Pons (tissue), 1 donor: ENCODE data around the gene SORCS2.
"Not testable (repeated sequence)": the region's sequence is repeated elsewhere in the genome, so short reads cannot be mapped to it uniquely, and the experiment has no call there.

ENCODE experiments used
- DNase-seq: peaks from one replicate; pipeline ENCODE4 v3.0.0-alpha.2; 2016; ENCODE audit warnings: low spot score

SORCS2 gene

GRCh38 chr4:7200801-7201200, 8.5 kb downstream of the SORCS2 start:
- no peak for DNase-seq

- DNase-seq = no peak
Measured at GRCh38 chr4:7201420-7202305, 9.3 kb downstream of the SORCS2 start.

DNA sequence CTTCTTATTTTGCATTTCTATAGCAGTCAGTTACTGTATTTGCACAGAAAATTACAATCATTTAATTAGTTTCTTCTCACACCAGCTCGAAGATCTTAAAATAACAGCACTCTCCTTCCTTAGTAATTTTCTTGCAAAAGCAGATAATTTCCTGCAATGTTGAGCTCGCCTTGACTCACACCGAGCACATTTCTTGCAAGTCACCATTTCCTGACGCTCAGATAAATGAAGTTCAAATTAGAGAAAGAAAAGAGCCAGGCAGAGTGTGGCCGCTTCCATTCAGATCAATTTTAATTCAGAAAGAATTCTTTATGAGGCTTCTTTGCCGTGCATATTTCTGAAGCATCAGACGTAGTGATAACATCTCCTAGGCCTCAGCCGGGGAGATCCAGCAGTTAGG, 10.1 kb downstream of the SORCS2 start:
- DNase-seq = no peak

DNA sequence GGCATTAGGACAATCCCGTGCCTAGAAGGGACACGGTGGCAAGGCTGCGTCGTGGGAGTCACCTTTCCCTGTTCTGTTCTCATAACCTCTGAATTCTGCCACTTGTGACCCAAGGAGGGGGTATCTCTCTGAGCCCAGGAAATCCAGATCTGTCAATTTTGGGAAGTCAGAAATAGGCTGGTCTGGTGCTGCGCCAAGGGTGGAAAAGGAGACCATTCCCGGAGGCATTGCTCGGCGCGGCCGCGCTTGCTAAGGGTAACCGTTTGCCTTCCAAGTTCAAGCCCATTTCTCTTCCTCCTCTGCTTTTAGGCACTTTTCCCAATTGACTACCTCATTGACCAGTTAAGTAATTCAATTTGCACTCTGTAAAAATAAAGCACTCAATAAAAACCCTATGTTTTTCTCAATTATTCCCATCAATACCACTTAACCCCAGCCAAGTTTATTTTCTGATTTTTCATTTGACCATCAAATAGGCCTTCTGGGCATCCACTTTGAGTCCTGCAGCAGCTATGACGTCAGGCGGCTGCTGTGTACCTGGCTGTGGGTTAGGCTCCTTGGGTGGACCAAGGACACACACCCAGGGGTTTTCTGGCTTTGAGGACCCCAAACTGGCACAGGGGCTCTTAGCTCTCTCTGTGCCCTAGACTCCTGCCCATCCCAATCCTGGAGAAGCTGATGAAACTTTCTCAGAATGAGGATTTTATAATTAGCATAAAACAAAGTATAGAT, 12.5 kb downstream of the SORCS2 start:
- no peak for DNase-seq

GRCh38 chr4:7206385-7206784, 14.0 kb downstream of the SORCS2 start:
- DNase-seq = no peak

DNA sequence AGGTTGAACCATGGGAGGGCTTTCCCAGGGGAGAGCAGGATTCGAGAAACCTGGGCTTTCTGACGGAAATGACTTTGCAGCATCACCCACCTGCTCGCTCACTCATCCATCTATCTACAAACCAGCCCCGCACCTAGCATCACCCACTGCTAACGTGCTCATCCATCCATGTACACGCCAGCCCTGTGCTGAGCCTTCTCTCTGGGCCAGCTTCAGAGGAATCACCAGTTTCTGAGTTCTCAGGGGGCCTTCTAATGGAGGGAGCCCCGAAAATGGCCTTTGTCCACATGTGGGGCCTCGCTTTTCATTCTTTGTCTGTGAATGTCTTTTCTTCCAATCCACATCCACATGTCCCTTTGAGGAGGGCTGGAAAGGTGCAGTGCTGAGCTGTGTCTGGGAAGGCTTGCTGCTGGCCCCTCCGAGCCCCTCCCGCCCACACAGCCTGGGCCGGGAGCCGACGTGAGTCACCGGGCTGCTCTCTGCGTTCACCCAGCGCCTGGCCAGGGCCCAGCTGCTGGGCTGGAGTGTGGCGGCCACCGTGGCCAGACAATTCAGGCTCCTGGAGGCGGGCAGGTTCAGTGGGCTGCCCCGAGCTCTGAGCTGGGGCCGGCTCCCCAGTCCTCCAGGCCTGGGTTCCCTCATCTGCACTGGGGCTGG, 14.7 kb downstream of the SORCS2 start:
- peak; percentile 55 for DNase-seq

GRCh38 chr4:7207628-7208231, 15.4 kb downstream of the SORCS2 start:
- DNase-seq = no peak

GRCh38 chr4:7208509-7209451, 16.4 kb downstream of the SORCS2 start:
- DNase-seq = no peak

GRCh38 chr4:7209699-7210098, 17.4 kb downstream of the SORCS2 start:
- no peak for DNase-seq

DNA sequence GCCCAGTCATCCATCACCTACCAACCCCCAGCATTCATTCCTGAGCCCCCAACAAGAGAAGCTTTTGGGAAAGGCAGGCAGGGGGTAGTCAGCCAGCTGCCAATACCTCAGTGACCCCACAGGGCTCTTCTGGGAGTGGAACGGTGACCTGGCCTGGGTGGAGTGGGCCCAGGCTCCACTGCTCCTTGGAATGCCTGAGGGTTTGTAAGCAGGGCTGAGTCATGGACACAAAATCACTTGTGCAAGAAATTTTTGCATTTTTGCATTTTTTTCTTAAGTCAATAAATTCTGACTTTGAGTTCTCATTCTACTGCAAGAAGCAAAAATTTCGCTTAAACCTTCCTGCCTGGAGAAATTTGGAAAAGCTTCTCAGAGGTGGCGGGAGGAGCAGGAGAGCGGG, 18.5 kb downstream of the SORCS2 start:
- no peak for DNase-seq

GRCh38 chr4:7212101-7212674, 19.9 kb downstream of the SORCS2 start:
- DNase-seq = no peak

- no peak for DNase-seq
Measured at GRCh38 chr4:7212921-7213320, 20.6 kb downstream of the SORCS2 start.

GRCh38 chr4:7213807-7214206, 21.5 kb downstream of the SORCS2 start:
- DNase-seq = no peak

- no peak for DNase-seq
Measured at GRCh38 chr4:7214359-7214758, 22.0 kb downstream of the SORCS2 start.

DNA sequence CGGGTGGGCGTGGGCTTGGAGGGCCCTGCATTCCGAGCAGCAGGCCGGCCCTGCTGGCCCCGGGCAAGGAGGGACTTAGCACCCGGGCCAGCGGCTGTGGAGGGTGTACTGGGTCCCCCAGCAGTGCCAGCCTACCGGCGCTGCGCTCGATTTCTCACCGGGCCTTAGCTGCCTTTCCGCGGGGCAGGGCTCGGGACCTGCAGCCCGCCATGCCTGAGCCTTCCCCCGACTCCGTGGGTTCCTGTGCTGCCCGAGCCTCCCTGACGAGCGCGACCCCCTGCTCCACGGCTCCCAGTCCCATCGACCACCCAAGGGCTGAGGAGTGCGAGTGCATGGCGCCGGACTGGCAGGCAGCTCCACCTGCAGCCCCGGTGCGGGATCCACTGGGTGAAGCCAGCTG, 22.8 kb downstream of the SORCS2 start:
- DNase-seq = not testable (repeated sequence)

DNA sequence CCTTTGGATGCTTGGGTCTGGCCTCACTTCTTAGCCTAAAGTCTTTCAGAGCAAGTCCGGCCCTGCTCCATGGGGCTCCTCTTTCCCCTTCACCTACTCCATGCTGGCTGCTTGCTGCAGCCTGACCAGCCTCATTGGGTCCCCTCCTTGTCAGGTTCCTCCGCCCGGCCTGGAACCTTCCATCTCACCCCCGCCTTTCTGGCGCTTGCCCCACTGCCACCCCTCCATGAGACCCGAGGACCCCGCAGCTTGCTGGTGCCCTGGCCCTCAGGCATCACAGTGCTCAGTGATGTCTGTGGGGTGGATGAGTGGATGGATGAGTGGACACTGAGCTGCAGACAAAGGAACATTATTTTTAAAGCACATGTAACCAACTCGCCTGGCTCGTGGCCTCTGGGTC, 24.7 kb downstream of the SORCS2 start:
- DNase-seq = no peak

DNA sequence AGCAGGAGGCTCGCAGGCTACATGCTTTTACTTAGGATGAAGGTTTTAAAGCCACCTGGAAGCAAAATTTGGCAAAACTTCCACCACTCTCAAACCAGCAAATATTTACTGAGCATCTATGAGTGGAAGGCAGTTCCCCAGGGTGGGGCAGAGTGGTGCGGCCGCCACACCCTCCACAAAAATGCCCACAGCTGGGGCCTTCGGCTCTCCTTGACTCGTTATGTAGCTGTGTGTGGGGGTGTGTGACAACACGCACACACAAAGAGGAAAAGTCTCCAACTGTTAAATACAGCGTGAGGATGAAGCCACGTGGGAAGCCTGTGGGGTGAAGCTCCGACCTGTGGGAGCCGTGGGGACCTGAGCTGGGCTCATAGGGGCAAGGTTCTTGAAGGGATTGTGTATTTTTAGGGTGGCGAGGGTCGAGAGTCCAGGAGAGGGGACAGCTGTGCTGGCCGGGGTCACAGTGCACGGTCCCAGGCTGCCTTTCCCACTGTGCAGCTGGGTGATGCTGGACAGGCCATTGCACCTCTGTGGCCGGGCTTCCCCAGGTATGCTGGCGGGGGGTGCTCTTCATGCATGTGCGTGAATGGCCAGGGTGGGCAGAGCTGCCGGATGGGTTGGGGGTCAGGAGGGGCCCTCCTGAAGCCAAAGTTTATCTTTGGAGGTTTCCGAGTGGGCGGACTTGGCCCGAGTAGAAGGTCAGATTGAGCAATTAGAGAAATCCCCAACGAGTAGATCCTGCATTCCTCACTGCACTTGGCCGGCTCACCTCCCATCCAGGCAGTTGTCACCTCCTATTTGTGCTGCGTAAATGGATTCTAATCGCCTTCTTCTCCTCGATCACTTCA, 25.4 kb downstream of the SORCS2 start:
- no peak for DNase-seq

- no peak for DNase-seq
Measured at GRCh38 chr4:7218686-7219085, 26.3 kb downstream of the SORCS2 start.

DNA sequence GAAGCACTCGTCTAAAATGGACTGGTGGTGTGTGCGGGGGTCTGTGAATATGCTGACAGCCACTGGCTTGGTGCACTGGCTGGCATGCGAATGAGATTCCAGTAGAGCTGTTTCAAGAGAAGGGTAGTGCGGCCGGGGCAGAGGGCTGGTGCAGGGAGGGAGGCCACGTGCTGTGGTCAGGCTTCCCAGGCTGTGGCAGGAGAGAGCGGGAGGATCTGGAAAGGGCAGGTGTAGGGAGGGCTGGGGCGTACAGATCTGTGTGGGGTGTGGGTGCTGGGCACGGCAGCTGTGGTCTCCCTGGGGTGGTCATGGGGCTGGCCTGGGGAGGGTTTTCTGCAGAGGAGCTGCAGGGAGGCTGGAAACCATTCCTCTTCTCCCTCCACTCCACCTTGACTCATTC, 30.2 kb downstream of the SORCS2 start:
- DNase-seq = no peak

- no peak for DNase-seq
Measured at GRCh38 chr4:7223541-7223940, 31.2 kb downstream of the SORCS2 start.
